Measurements from ENCODE around the gene HS3ST3B1.

The HS3ST3B1 gene

GRCh38 chr17:14359163-14360020 is 58.5 kb downstream of the HS3ST3B1 start:
- DNase-seq, result no peak

DNA sequence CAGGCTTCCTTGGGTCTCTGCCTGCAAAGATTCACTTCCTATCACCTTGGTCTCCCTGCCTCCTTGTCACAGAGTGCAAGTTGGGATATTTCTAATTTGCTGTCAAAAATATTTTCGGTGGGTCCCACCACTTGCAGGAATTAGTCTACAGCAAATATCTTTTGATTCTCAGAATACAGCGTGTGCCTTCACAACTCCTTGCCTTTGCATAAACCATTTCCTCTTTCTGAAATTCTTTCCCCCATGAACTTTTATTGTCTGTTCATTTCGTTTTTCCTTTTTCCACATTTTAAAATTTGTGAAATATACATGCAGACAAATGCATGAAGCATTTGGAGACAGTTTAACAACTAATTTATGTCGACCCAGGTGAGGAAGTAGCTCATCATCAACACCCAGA is 60.0 kb downstream of the HS3ST3B1 start:
- DNase-seq, result no peak

GRCh38 chr17:14361470-14361869 is 60.6 kb downstream of the HS3ST3B1 start:
- no peak for DNase-seq

DNA sequence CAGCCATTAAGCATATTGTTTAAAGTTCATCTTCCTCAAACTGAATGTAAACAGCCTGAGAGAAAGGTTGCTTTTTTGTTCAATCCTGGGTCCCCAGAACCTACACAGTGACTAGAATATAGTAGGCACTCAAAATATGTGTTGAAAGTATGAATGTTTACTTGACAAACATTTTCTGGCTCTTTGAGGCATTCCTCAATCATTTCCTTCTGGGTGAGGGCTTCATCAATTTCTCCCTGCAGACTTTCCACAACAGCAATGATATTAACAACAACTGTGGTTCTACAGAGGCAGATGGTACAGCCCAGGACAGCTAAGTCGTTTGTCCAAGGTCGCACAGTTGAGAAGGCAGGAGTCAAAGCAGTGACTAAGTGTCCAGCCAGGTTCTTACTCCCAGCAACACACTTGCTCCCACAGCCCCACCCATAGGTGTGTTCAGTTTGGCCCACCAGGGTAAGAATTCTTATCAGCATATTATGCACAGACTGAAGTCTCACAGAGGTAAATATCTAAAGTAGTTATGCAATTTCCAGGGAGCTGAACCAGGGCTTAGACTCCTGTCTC is 61.1 kb downstream of the HS3ST3B1 start:
- DNase-seq, result no peak

- no peak for DNase-seq
Measured at GRCh38 chr17:14366199-14366598, 65.3 kb downstream of the HS3ST3B1 start.

GRCh38 chr17:14372461-14372860 is 71.6 kb downstream of the HS3ST3B1 start:
- no peak for DNase-seq

DNA sequence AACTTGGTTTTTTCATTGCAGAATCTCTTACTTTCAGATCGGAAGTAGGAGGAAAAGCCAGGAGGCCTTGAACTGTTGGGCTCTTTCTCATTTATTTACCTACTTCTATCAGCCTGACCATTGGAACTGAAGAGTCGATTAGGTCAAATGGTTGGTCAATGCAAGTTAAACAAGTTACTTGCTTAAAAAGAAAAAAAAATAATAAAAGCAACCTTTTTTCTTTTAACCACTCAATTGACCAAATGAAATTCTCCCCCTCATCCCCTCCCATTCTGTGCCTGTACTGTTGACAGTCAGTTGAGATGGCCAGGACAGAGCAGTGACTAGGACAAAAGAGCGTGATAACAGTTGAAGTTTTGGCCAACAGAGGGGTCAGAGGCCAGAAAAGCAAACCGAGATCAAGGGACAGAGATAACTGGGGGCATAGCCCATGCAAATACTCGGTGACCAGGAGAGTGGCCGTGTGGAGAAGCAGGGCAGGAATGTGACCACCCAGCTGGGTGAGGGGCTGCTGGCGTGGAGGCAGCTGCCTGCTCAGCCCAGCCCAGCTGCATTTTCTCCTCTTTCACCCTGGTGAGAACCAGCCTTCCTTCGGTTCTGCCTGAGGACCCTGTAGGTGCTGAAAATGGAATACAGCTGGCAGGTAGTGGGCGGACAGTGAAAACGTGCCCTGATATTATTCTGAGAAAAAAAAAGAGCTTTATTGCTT is 72.2 kb downstream of the HS3ST3B1 start:
- DNase-seq, result no peak

GRCh38 chr17:14373614-14374259 is 72.9 kb downstream of the HS3ST3B1 start:
- no peak for DNase-seq

GRCh38 chr17:14374268-14374667 is 73.4 kb downstream of the HS3ST3B1 start:
- DNase-seq, result no peak

- DNase-seq, result no peak
Measured at GRCh38 chr17:14376666-14377065, 75.8 kb downstream of the HS3ST3B1 start.

DNA sequence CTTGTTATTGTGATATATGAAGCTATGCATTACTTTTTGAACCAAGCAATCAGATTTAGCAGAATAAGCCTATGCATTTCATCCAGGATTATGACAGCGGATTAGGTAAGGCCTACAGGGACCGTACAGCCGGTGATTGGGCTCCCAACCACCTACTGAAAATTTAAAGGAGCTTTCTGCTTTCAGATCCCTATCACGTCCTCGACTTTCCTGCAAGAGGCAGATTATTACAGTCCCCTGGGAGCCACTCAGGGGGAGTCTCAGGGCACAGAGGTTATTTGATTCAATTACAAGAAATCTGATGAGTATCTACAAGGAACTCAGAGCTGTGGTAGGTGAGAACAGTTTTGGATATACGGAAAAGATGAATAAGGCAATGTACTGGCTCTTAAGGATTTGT is 80.7 kb downstream of the HS3ST3B1 start:
- DNase-seq, result no peak

DNA sequence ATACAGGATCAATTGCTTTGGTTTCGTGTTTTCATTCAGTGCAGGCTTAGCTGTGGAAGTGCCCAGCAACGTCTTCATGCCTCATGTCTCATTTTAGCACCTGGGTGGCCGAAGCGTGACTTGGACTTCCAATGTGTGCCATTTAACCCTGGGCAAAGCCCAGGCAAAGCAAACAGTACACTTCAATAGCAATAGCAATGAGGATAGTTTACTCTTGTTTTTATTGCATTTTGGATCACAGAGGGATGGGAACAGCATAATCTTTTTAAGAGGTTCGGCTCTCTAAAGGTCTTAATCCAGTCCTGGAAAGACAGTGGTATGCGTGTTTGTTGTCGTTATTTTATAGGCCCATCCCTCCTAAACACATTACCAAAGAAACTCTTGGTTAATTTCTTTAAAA is 86.2 kb downstream of the HS3ST3B1 start:
- DNase-seq, result no peak

GRCh38 chr17:14389681-14390080 is 88.8 kb downstream of the HS3ST3B1 start:
- no peak for DNase-seq

DNA sequence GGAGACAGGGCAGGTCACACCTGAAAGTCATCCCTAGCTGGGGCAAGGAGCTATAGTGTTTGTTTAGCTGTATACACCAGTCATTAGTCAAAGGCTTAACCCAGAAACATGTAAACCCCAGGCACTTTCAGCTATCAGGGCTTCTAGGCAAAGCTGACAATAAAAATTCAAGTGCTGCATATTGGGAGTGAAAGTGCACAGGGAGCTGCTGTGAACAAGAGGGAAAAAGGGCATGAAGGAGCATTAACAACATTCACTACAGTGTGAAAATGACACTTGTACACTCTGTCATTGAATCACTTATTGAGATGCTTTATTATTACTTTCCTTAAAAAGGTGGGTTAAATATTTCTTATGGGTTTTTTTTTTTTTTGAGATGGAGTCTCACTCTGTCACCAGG is 92.8 kb downstream of the HS3ST3B1 start:
- DNase-seq, result no peak

- no peak for DNase-seq
Measured at GRCh38 chr17:14395255-14395654, 94.4 kb downstream of the HS3ST3B1 start.

DNA sequence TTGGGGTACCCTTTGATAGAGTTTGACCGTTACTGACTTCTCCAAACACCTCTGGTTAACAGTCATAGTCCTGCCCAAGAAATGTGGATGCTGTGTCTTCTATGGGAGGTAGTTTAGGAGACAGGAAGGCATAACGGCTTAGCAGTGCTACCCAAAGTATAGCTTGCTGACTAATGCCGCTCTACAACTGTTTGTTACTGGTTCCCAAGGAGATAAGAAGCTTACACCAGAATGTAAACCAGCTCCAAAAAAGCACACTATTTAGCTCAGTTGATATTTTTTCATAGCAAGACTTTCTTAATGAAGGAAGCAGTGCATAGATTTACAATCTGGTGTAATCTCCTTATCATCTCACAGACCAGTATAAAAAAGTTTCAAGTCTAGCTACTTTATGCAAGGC is 95.7 kb downstream of the HS3ST3B1 start:
- DNase-seq, result no peak

DNA sequence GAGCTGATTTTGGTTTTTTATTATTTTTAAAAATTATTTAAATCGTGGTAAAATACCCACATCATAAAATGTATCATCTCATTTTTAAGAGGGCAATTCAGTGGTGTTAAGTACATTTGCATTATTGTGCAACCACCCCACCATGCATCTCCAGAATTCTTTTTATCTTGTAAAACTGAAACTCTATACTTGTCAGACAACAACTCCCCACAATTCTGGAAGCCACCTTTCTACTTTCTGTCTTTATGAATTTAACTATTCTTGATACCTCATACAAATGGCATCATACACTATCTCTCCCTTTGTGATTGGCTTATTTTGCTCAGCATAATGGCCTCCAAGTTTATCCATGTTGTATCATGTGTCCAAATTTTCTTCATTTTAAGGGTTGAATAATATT is 97.9 kb downstream of the HS3ST3B1 start:
- DNase-seq, result no peak
